Calu3 (cell line): ENCODE results near the gene SPDL1. TPM values are rescaled to one million over a fixed set of nuclear protein-coding genes. Genes with fewer than 3 reads are reported as not detected.

Experiments used
- BruUV-seq: library from RNA; stranded (reverse); fragments of 400-500 nt; replicated peaks from 2 replicates; lab custom pipeline; 2021; lab: Mats Ljungman, UMichigan
- CTCF ChIA-PET: fragments of 300-600 bp; sonication (Branson Sonifier 250); formaldehyde crosslinking; loops from one replicate; lab custom pipeline; 2022; ENCODE audit warnings: antibody characterized with exemption; lab: Charles Lee
- DNase-seq: peaks from one replicate; pipeline ENCODE4 v3.0.0; 2022
- H3K27ac Mint-ChIP-seq: one replicate; pipeline ENCODE4 v1.8.0; 2022; ENCODE audit warnings: mixed read lengths; ENCODE audit not compliant: unreplicated experiment
- H3K27me3 Mint-ChIP-seq: one replicate; pipeline ENCODE4 v1.8.0; 2022; ENCODE audit warnings: mixed read lengths; ENCODE audit not compliant: unreplicated experiment
- H3K36me3 Mint-ChIP-seq: one replicate; pipeline ENCODE4 v1.8.0; 2022; ENCODE audit warnings: mild to moderate bottlenecking, moderate library complexity, mixed read lengths; ENCODE audit not compliant: insufficient read depth, unreplicated experiment
- H3K4me1 Mint-ChIP-seq: one replicate; pipeline ENCODE4 v1.8.0; 2022; ENCODE audit warnings: mild to moderate bottlenecking, low read depth, mixed read lengths; ENCODE audit not compliant: unreplicated experiment
- H3K4me3 Mint-ChIP-seq: one replicate; pipeline ENCODE4 v1.8.0; 2022; ENCODE audit warnings: mild to moderate bottlenecking, low read depth, moderate library complexity, mixed read lengths; ENCODE audit not compliant: unreplicated experiment
- H3K9me3 Mint-ChIP-seq: one replicate; pipeline ENCODE4 v1.8.0; 2022; ENCODE audit warnings: low read depth, mixed read lengths; ENCODE audit not compliant: unreplicated experiment
- CTCF ChIP-seq: fragments of 200-600 bp; IDR thresholded peaks from one replicate; pipeline ENCODE4 v1.8.0; 2022; ENCODE audit warnings: antibody characterized with exemption; ENCODE audit not compliant: unreplicated experiment
- intact Hi-C: fragments of 100-400 bp; cut with micrococcal nuclease; formaldehyde crosslinking; loops from one replicate; pipeline ENCODE4 v1.10.0; 2022; ENCODE audit not compliant: unreplicated experiment
- total RNA-seq: library from RNA; stranded (reverse); gene quantifications from 2 replicates; pipeline ENCODE4 v1.2.3, GENCODE V29; 2022

The SPDL1 gene
- total RNA-seq, 1 experiment from 2014 or later, result 45.8 TPM

GRCh38 chr5:169542811-169543210 lies 40.8 kb upstream of the SPDL1 start:
- intact Hi-C loops, result no loop called here
- BruUV-seq, result no TSS peak
- no peak for TF ChIP-seq CTCF
- Mint-ChIP-seq H3K4me3 (no peak overlapping the region), H3K36me3 (no peaks in the 10 kb centered on the region), H3K27me3 (no peaks in the 10 kb centered on the region), H3K9me3 (peaks cover 3% of the 10 kb centered on the region), H3K4me1 (no peaks in the 10 kb centered on the region), H3K27ac (no peak overlapping the region)
- CTCF ChIA-PET, result no interaction called here
- no peak for DNase-seq

GRCh38 chr5:169544264-169544950 lies 39.2 kb upstream of the SPDL1 start:
- Mint-ChIP-seq H3K4me3 (no peak overlapping the region), H3K4me1 (no peaks in the 10 kb centered on the region), H3K27ac (no peak overlapping the region), H3K9me3 (peaks cover 3% of the 10 kb centered on the region), H3K27me3 (peaks cover 6% of the 10 kb centered on the region), H3K36me3 (no peaks in the 10 kb centered on the region)
- CTCF ChIA-PET, result interaction anchor here (0.6 kb wide), 1 partner anchor 291 kb away, joined by 3 read pairs; no protein-coding TSS in a partner anchor
- no peak for DNase-seq
- no peak for TF ChIP-seq CTCF
- intact Hi-C loops, result no loop called here
- BruUV-seq, result no TSS peak

GRCh38 chr5:169545762-169546161 lies 37.8 kb upstream of the SPDL1 start:
- Mint-ChIP-seq H3K9me3 (no peaks in the 10 kb centered on the region), H3K27me3 (peaks cover 20% of the 10 kb centered on the region), H3K4me3 (no peak overlapping the region), H3K27ac (no peak overlapping the region), H3K36me3 (no peaks in the 10 kb centered on the region), H3K4me1 (no peaks in the 10 kb centered on the region)
- no peak for TF ChIP-seq CTCF
- CTCF ChIA-PET, result interaction anchor here (0.6 kb wide), 1 partner anchor 38 kb away, joined by 3 read pairs; the partner anchor contains the start of gene SPDL1
- no TSS peak for BruUV-seq
- intact Hi-C loops, result no loop called here
- DNase-seq, result no peak

- no peak for DNase-seq
- Mint-ChIP-seq H3K27ac (no peak overlapping the region), H3K36me3 (no peaks in the 10 kb centered on the region), H3K4me3 (no peak overlapping the region), H3K4me1 (no peaks in the 10 kb centered on the region), H3K27me3 (peaks cover 26% of the 10 kb centered on the region), H3K9me3 (no peaks in the 10 kb centered on the region)
- BruUV-seq, result no TSS peak
- TF ChIP-seq CTCF, result no peak
- intact Hi-C loops, result no loop called here
- CTCF ChIA-PET, result no interaction called here
These were observed 37.2 kb upstream of the SPDL1 start for GRCh38 chr5:169546346-169546745.
